GM12801 (cell line): ENCODE data around the gene PRDM11.

Experiments used
- CTCF ChIP-seq: IDR thresholded peaks from one replicate; pipeline ENCODE4 v1.5.1; 2011; ENCODE audit warnings: control low read depth; ENCODE audit not compliant: insufficient read length; ENCODE audit errors: extremely low read depth

PRDM11 gene

GRCh38 chr11:45109400-45109799, 37.0 kb upstream of the PRDM11 start:
- TF ChIP-seq CTCF, result no peak

GRCh38 chr11:45110562-45110961, 35.9 kb upstream of the PRDM11 start:
- no peak for TF ChIP-seq CTCF

- no peak for TF ChIP-seq CTCF
Observed at GRCh38 chr11:45113807-45114206, 32.6 kb upstream of the PRDM11 start.

- TF ChIP-seq CTCF, result no peak
Observed at GRCh38 chr11:45133878-45134277, 12.6 kb upstream of the PRDM11 start.

GRCh38 chr11:45141171-45141570, 5.3 kb upstream of the PRDM11 start:
- TF ChIP-seq CTCF, result no peak

GRCh38 chr11:45141631-45142030, 4.8 kb upstream of the PRDM11 start:
- TF ChIP-seq CTCF, result no peak

- TF ChIP-seq CTCF, result no peak
Observed at GRCh38 chr11:45142241-45143055, 4.0 kb upstream of the PRDM11 start.

- no peak for TF ChIP-seq CTCF
Observed at GRCh38 chr11:45143494-45143893, 2.9 kb upstream of the PRDM11 start.
